Activated CD8-positive, alpha-beta memory T cell treated with anti-CD3 and anti-CD28 coated beads for 36 hours (primary cell): ENCODE results near the gene KDM5B. TPM values are rescaled to one million over a fixed set of nuclear protein-coding genes. Genes with fewer than 3 reads are reported as not detected.

Experiments
- CTCF ChIA-PET: fragments of 350-600 bp; sonication (Branson Sonifier 250); formaldehyde crosslinking; loops from one replicate; lab custom pipeline; 2021; ENCODE audit warnings: antibody characterized with exemption; lab: Charles Lee
- POLR2A ChIA-PET: fragments of 350-600 bp; sonication (Branson Sonifier 250); formaldehyde crosslinking; loops from one replicate; lab custom pipeline; 2021; ENCODE audit warnings: antibody characterized with exemption; lab: Charles Lee
- total RNA-seq, 2 experiments: library from RNA; stranded (reverse); gene quantifications; one replicate each; pipeline ENCODE4 v1.2.3, GENCODE V29; 2021

Gene KDM5B
- total RNA-seq, 2 experiments from 2014 or later = 20.3 to 26.8 TPM

GRCh38 chr1:202700061-202700460, 108.2 kb downstream of the KDM5B start:
- POLR2A ChIA-PET = no interaction called here
- CTCF ChIA-PET = no interaction called here

GRCh38 chr1:202698276-202698675, 109.9 kb downstream of the KDM5B start:
- POLR2A ChIA-PET = interaction anchor here (0.6 kb wide), 1 partner anchor 234 kb away, joined by 3 read pairs; no protein-coding TSS in a partner anchor
- CTCF ChIA-PET = no interaction called here

- CTCF ChIA-PET = no interaction called here
These were observed 111.2 kb downstream of the KDM5B start for GRCh38 chr1:202697038-202697437.

GRCh38 chr1:202694314-202694713, 113.9 kb downstream of the KDM5B start:
- CTCF ChIA-PET = no interaction called here
- POLR2A ChIA-PET = no interaction called here

More at GRCh38 chr1:202697038-202697437, 111.2 kb downstream of the KDM5B start:
- POLR2A ChIA-PET = no interaction called here

- CTCF ChIA-PET = interaction anchor here (1.2 kb wide), 1 partner anchor 10 kb away, joined by 6 read pairs; no protein-coding TSS in a partner anchor
- POLR2A ChIA-PET = no interaction called here
These were observed 115.2 kb downstream of the KDM5B start for GRCh38 chr1:202692959-202693555.

- POLR2A ChIA-PET = no interaction called here
- CTCF ChIA-PET = interaction anchor here (0.6 kb wide), 1 partner anchor 46 kb away, joined by 6 read pairs; no protein-coding TSS in a partner anchor
These were observed 116.4 kb downstream of the KDM5B start for GRCh38 chr1:202691816-202692215.

- ChIA-PET POLR2A (no interaction called here), CTCF (no interaction called here)
These were observed 118.5 kb downstream of the KDM5B start for GRCh38 chr1:202689493-202690342.

GRCh38 chr1:202689082-202689481, 119.1 kb downstream of the KDM5B start:
- POLR2A ChIA-PET = no interaction called here
- CTCF ChIA-PET = no interaction called here

GRCh38 chr1:202688401-202688800, 119.8 kb downstream of the KDM5B start:
- ChIA-PET POLR2A (no interaction called here), CTCF (no interaction called here)

- ChIA-PET CTCF (no interaction called here), POLR2A (no interaction called here)
These were observed 120.4 kb downstream of the KDM5B start for GRCh38 chr1:202687798-202688197.

- CTCF ChIA-PET = no interaction called here
- POLR2A ChIA-PET = no interaction called here
These were observed 120.9 kb downstream of the KDM5B start for GRCh38 chr1:202687370-202687769.

- POLR2A ChIA-PET = no interaction called here
- CTCF ChIA-PET = no interaction called here
These were observed 122.6 kb downstream of the KDM5B start for GRCh38 chr1:202685641-202686040.

- CTCF ChIA-PET = no interaction called here
- POLR2A ChIA-PET = no interaction called here
These were observed 123.5 kb downstream of the KDM5B start for GRCh38 chr1:202684716-202685115.

- POLR2A ChIA-PET = no interaction called here
- CTCF ChIA-PET = interaction anchor here (1.4 kb wide), 1 partner anchor 10 kb away, joined by 6 read pairs; no protein-coding TSS in a partner anchor
These were observed 125.2 kb downstream of the KDM5B start for GRCh38 chr1:202683029-202683428.

GRCh38 chr1:202682477-202682876, 125.7 kb downstream of the KDM5B start:
- ChIA-PET CTCF (interaction anchor here (1.4 kb wide), 1 partner anchor 10 kb away, joined by 6 read pairs; no protein-coding TSS in a partner anchor), POLR2A (no interaction called here)

GRCh38 chr1:202681736-202682420, 126.3 kb downstream of the KDM5B start:
- CTCF ChIA-PET = interaction anchor here (1.4 kb wide), 1 partner anchor 11 kb away, joined by 6 read pairs; no protein-coding TSS in a partner anchor
- POLR2A ChIA-PET = no interaction called here

GRCh38 chr1:202680586-202681352, 127.5 kb downstream of the KDM5B start:
- ChIA-PET CTCF (no interaction called here), POLR2A (interaction anchor here (0.5 kb wide), 1 partner anchor 941 kb away, joined by 3 read pairs; no protein-coding TSS in a partner anchor)

GRCh38 chr1:202679406-202680177, 128.6 kb downstream of the KDM5B start:
- CTCF ChIA-PET = interaction anchor here (0.7 kb wide), 1 partner anchor 9 kb away, joined by 3 read pairs; no protein-coding TSS in a partner anchor
- POLR2A ChIA-PET = no interaction called here
